Measurements from ENCODE around the gene POU6F2. TPM values are rescaled to one million over a fixed set of nuclear protein-coding genes. Genes with fewer than 3 reads are reported as not detected.

The POU6F2 gene
- total RNA-seq, 1 experiment from 2014 or later, result not detected

GRCh38 chr7:39084349-39084748 lies 106.6 kb downstream of the POU6F2 start:
- Histone ChIP-seq H3K9me3 (ENCODE audit: low read depth, low read length, poor library complexity, severe bottlenecking) (no peaks in the 10 kb centered on the region), H3K4me1 (ENCODE audit: insufficient read depth, low read length, poor library complexity, severe bottlenecking) (no peaks in the 10 kb centered on the region), H3K27me3 (replicated peaks; ENCODE audit: insufficient read depth, low read depth, low read length, poor library complexity) (peaks cover 67% of the 10 kb centered on the region), H3K36me3 (ENCODE audit: insufficient read depth, low read length, poor library complexity, severe bottlenecking) (no peaks in the 10 kb centered on the region), H3K4me3 (ENCODE audit: low read depth, low read length, poor library complexity, severe bottlenecking) (no peak overlapping the region), H3K27ac (ENCODE audit: low read depth, low read length, poor library complexity, severe bottlenecking) (no peak overlapping the region)
- TF ChIP-seq EZH2 (IDR thresholded peaks at IDR 0.05; ENCODE audit: borderline replicate concordance, low read depth, low read length, poor library complexity, severe bottlenecking) (no peak), CTCF (conservative IDR thresholded peaks at IDR 0.05; ENCODE audit: low read depth, low read length) (no peak)
- ChIA-PET POLR2A (ENCODE audit: low non-redundant PET) (no interaction called here), CTCF (interaction anchor here (0.7 kb wide), 1 partner anchor 401 kb away, joined by 3 read pairs; no protein-coding TSS in a partner anchor)
- no TSS peak for BruUV-seq (replicated peaks)
- DNase-seq (ENCODE audit: low spot score), result no peak
- intact Hi-C loops (cut with micrococcal nuclease; ENCODE audit: unreplicated experiment), result no loop called here

- TF ChIP-seq CTCF (conservative IDR thresholded peaks at IDR 0.05; ENCODE audit: low read depth, low read length) (no peak), EZH2 (IDR thresholded peaks at IDR 0.05; ENCODE audit: borderline replicate concordance, low read depth, low read length, poor library complexity, severe bottlenecking) (no peak)
- CTCF ChIA-PET, result no interaction called here
- no peak for DNase-seq (ENCODE audit: low spot score)
- POLR2A ChIA-PET (ENCODE audit: low non-redundant PET), result no interaction called here
- H3K4me1 ChIP-seq (ENCODE audit: insufficient read depth, low read length, poor library complexity, severe bottlenecking), result no peaks in the 10 kb centered on the region
- no peaks in the 10 kb centered on the region for H3K36me3 ChIP-seq (ENCODE audit: insufficient read depth, low read length, poor library complexity, severe bottlenecking)
- no TSS peak for BruUV-seq (replicated peaks)
- H3K9me3 ChIP-seq (ENCODE audit: low read depth, low read length, poor library complexity, severe bottlenecking), result no peaks in the 10 kb centered on the region
- H3K27ac ChIP-seq (ENCODE audit: low read depth, low read length, poor library complexity, severe bottlenecking), result no peak overlapping the region
- intact Hi-C loops (cut with micrococcal nuclease; ENCODE audit: unreplicated experiment), result no loop called here
- no peak overlapping the region for H3K4me3 ChIP-seq (ENCODE audit: low read depth, low read length, poor library complexity, severe bottlenecking)
- peaks cover 63% of the 10 kb centered on the region for H3K27me3 ChIP-seq (replicated peaks; ENCODE audit: insufficient read depth, low read depth, low read length, poor library complexity)
Measured at GRCh38 chr7:39085189-39085588, 107.5 kb downstream of the POU6F2 start.

GRCh38 chr7:39085590-39086049 lies 107.9 kb downstream of the POU6F2 start:
- no peaks in the 10 kb centered on the region for H3K36me3 ChIP-seq (ENCODE audit: insufficient read depth, low read length, poor library complexity, severe bottlenecking)
- no peaks in the 10 kb centered on the region for H3K4me1 ChIP-seq (ENCODE audit: insufficient read depth, low read length, poor library complexity, severe bottlenecking)
- H3K4me3 ChIP-seq (ENCODE audit: low read depth, low read length, poor library complexity, severe bottlenecking), result no peak overlapping the region
- BruUV-seq (replicated peaks), result no TSS peak
- POLR2A ChIA-PET (ENCODE audit: low non-redundant PET), result no interaction called here
- no peak overlapping the region for H3K27ac ChIP-seq (ENCODE audit: low read depth, low read length, poor library complexity, severe bottlenecking)
- TF ChIP-seq EZH2 (IDR thresholded peaks at IDR 0.05; ENCODE audit: borderline replicate concordance, low read depth, low read length, poor library complexity, severe bottlenecking) (no peak), CTCF (conservative IDR thresholded peaks at IDR 0.05; ENCODE audit: low read depth, low read length) (no peak)
- DNase-seq (ENCODE audit: low spot score), result no peak
- CTCF ChIA-PET, result no interaction called here
- intact Hi-C loops (cut with micrococcal nuclease; ENCODE audit: unreplicated experiment), result no loop called here
- H3K9me3 ChIP-seq (ENCODE audit: low read depth, low read length, poor library complexity, severe bottlenecking), result no peaks in the 10 kb centered on the region
- H3K27me3 ChIP-seq (replicated peaks; ENCODE audit: insufficient read depth, low read depth, low read length, poor library complexity), result peaks cover 59% of the 10 kb centered on the region

Data from A673 (cell line).